ENCODE data around the gene KLHL17. TPM values are rescaled to one million over a fixed set of nuclear protein-coding genes. Genes with fewer than 3 reads are reported as not detected.

Gene KLHL17
- total RNA-seq, 2 donors from 2014 or later = 9.9 to 13.1 TPM

DNA sequence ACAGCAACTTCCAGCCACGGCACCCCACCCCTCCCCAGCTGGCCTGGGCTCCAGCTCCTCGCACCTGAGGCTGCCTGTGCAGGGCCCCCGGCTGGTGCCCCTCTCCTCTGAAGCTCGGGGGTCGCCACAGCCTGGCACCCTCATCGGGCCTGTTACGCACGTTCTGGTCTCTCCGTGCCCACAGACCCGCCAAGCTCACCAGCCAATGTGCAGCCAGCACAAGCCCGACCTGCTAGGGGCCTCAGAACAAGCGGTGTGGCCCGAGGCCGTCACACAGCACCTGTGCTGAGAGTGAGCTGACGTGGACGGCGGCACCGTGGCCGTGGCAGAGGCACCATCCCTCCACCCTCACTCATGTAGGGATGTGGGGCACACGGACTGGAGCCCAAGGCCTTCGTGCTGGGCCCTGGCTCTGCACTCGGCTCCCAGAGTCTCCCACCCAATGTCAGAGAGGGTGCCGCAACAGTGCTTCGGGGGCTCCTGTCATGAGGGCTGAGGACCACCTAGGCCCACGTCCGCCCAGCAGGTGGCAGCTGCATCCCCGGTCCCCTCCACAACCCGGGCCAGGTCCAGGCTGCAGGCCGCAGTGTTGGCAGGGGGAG is 41.0 kb upstream of the KLHL17 start:
- DNase-seq (no peak), ATAC-seq (no peak)
- intact Hi-C loops (cut with DNase I, micrococcal nuclease) = loop anchor here in 1 of 2 donors (10.0 kb wide), 1 partner anchor 55 kb away; no protein-coding TSS in a partner anchor

DNA sequence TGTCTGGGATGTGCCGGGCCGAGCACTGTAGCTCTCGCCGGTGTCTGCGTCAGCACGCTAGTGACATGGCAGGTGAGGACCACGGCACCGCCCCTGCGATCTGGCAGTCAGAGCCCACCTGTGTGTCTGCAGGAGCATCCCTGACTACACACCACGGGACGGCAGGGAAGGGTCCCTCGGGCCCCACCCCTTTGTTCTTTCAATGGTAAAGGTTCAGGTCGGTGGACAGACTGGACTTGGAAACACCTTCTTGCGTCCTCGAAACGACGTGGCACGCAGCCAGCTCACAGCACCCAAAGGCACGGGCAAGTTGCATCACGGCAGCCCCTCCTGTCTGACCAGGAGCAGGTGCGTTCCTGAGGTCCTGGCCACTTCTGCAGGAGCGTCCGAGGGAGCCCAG is 40.4 kb upstream of the KLHL17 start:
- intact Hi-C loops (cut with DNase I, micrococcal nuclease) = no loop called here
- no peak for DNase-seq
- no peak for ATAC-seq

DNA sequence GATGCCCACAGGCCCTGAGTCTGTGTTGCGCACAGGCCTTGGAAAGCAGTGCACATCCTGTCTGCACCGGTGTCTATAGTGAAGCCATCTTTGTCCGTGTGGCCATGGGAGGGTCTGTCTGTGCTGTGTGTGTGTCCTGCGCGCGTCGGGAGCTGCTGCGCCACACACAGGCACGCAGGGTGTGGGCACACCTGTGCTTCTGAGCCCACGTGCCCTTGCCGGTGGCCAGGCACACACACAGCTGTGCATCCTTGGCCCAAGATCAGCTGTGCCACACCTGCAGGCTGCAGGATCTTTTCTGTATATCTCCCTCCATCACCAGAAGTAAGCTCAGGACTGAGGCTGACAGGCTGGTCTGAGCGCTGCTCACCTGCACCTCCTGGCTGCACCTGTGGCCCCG is 39.9 kb upstream of the KLHL17 start:
- ATAC-seq = peak; percentile 11
- intact Hi-C loops (cut with DNase I, micrococcal nuclease) = no loop called here
- no peak for DNase-seq

DNA sequence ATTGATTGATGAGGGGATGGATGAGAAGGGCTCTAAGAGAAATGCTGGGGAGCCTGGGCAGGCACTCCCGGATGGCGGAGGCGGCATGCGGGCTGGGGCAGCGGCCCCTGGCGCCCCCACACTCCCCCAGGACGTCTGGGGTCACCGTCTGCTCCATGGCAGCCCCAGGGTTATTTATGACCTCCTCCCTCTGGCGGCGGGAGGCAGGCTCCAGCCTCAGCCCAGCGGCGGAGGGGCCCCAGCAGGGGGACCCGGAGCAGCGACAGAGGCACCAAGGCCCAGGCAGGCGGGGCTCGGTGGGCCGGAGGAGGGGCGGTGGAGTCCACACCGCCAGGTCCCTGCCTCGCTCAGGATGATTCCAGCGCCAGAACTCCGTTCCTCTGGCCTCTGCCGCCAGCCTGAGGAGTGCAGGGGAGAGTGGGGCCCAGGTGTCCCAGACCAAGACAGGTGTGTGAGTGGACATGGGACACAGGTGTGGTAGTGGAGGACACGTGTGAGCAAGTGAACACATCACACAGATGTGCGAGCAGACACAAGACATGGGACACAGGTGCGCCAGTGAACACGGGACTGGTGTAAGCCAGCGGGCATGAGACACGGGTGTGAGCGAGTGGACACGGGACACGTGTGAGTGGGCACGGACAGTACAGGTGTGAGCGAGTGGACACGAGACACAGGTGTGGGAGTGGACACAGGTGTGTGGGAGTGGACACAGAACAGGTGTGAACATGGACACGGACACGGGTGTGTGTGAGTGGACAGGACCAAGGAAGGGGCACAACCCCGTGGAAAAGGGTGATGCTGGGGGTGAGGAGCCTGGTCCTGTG is 39.2 kb upstream of the KLHL17 start:
- DNase-seq = peak; percentile 54 to 77
- peak; percentile 84 for ATAC-seq
- intact Hi-C loops (cut with DNase I, micrococcal nuclease) = no loop called here

DNA sequence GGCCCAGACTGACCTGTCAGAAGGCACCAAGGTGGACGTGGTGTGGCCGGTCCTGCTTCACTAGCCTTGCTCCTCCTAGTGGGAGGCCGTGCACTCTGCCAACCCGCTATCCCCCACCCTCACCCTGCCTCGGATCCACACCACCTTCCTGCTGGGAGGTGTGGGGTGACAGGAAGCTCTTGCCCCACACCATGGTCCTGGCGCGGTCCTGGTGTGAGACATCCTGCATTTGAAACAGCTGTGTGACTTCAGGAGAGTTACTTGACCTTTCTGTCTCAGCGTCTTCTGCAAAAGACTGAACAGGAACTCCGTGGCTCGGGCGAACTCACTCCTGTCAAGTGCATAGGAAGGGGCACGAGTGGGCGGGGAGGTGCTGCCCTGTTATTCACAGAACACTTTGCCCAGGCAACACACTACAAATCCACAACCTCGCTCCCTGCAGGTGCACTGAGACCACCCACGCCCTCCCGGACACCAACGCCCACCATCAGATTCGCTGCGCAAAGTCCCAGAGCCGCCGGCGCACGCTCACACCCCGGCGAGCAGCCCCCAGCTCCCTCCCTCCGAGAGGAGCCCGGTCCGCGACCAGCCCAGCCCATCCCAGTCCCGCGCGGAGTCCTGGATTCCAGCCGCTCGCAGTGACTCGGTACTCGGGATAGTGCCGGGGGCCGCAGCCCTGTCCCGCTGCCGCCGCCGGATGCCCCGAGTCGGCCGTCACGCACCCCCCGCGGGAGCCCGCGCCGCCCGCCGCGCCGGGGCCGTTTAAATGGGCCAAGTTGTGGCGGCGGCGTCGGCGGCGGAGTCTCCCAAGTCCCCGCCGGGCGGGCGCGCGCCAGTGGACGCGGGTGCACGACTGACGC is 37.0 kb upstream of the KLHL17 start, which contains the start of gene SAMD11:
SAMD11 (plus strand) TSS at position 793 of the 860 bp plus-strand sequence. CDS start 509 bp downstream, outside the sequence.
- intact Hi-C loops (cut with DNase I, micrococcal nuclease) = no loop called here
- ATAC-seq (peak; percentile 65), DNase-seq (peak; percentile 75 to 87)

DNA sequence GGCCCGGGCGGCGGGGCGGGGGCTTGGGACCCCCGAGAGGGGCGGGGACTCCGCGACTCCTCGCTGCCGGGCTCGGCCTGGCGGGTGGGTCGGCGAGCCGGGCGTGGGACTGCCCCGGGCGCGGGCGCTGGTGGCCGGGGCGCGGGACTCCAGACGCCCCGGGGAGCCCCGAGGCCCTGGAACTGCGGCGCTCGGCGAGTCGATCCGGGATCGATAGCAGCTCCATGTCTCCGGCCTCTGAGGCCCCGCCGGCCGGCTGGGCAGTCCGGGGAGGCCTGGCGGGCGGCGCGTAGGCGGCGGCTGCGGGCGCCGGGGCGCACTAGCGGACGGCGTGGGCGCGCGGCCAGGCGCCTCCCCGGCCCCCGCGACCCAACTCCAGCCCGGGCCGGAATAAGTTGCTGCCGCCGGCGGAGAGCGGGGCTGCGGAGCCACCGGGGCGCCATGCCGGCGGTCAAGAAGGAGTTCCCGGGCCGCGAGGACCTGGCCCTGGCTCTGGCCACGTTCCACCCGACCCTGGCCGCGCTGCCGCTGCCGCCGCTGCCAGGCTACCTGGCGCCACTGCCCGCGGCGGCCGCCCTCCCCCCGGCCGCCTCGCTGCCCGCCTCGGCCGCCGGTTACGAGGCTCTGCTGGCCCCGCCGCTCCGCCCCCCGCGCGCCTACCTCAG is 36.3 kb upstream of the KLHL17 start:
- ATAC-seq (no peak), DNase-seq (no peak)
- intact Hi-C loops (cut with DNase I, micrococcal nuclease) = no loop called here

DNA sequence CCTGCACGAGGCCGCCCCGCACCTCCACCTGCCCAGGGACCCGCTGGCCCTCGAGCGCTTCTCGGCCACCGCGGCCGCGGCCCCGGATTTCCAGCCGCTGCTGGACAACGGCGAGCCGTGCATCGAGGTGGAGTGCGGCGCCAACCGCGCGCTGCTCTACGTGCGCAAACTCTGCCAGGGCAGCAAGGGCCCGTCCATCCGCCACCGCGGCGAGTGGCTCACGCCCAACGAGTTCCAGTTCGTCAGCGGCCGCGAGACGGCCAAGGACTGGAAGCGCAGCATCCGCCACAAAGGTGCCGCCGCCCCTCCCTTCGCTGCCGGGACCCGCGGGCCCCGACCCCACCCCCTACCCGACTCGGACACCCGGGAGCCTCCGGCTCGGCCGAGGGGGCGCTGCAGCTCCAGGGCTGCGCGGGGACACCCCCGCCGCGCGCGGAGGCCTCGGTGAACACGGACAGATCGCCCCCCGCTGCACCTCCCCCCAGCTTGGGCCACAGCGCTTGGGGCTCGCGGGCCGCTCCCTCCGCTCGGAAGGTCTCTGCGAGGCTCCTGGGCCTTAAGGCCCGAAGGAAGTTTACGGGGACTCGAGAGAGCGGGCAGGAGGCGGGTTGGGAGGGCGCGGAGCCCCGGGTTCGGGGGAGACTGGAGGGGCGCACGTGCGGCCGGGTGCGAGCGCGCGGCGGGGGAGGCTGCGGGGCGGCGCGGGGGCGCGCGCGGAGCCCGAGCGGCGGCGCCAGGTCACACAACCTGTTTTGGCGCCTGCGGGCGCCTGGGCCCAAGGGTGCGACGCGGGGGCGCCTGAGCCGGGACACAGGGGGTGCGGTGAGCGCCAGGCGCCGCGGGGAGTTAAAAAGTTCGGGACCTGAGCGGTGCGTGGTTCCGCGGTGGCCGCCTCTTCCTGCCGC is 35.5 kb upstream of the KLHL17 start:
- DNase-seq (peak in 1 of 2 donors; percentile 49), ATAC-seq (peak; percentile 18)
- intact Hi-C loops (cut with DNase I, micrococcal nuclease) = no loop called here

DNA sequence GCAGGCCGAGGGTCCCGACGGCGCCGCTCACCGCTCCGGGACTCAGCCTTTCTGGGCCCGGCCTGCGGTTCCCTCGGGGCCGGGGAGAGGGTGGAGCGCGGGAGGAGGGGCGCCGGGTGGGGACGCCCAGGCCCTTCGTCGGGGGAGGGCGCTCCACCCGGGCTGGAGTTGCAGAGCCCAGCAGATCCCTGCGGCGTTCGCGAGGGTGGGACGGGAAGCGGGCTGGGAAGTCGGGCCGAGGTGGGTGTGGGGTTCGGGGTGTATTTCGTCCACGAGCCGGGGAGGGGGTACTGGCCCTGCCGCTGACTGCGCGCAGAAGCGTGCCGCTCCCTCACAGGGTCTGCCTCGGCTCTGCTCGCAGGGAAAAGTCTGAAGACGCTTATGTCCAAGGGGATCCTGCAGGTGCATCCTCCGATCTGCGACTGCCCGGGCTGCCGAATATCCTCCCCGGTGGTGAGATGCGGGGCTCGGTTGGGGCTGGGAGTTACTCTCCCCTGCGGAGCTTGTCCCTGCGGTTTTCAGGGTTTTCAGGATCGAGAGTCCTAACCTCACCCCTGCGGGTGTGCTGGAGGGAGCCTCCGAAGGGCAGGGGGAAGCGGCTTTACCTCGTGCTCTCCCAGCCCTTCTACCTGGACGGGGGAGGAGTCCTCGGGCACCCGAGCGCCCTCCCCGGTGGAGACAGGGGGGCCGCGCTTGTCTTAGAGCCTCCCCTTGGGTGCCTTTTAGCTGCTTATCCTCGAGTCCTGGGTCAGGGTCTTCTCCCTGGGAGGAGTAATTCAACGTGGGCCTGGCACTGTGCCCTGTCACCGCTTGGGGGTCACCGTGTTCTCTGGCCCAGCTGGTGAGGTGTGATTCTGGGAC is 34.6 kb upstream of the KLHL17 start:
- no peak for ATAC-seq
- intact Hi-C loops (cut with DNase I, micrococcal nuclease) = no loop called here
- peak in 1 of 2 donors; percentile 31 for DNase-seq

DNA sequence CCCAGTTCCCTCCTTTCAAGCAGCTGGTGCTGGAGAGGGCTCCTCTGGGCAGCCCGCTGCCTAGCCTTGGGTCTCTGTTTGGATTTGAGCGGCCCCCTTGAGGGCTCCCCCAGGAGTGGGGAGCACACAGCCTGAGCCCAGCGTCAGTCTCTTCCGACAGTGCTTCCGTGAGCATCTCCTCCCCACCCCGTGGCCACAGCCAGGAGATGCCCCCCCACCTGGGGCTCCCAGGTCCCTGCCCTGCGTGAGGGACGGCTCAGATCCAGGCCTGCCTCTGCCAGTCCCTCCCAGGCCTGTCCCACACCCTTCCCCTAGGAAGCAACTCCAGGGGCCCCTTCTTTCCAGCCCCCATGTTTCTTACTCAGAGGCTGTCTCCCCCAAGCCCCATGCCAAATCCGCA is 33.1 kb upstream of the KLHL17 start:
- intact Hi-C loops (cut with DNase I, micrococcal nuclease) = no loop called here
- ATAC-seq (no peak), DNase-seq (no peak)

DNA sequence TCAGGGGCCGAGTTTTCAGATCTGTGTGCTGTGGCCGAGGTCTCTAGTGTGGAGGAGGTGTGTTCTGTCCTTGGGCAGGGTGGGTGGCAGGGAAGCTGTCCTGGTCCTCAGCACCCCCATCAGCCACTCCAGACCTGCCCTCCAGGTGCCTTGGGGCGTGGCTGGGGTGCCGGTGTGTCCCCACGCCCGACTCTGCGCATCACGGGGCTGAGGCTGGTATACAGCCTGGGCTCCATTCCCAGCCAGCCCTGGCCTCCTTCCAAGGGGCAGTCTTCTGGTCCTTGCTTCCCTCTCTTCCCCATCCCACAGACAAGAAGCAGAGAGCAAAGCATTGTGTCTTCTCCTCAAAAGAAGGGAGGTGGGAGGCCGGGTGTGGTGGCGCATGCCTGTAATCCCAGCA is 32.6 kb upstream of the KLHL17 start:
- intact Hi-C loops (cut with DNase I, micrococcal nuclease) = no loop called here
- DNase-seq (no peak), ATAC-seq (no peak)

DNA sequence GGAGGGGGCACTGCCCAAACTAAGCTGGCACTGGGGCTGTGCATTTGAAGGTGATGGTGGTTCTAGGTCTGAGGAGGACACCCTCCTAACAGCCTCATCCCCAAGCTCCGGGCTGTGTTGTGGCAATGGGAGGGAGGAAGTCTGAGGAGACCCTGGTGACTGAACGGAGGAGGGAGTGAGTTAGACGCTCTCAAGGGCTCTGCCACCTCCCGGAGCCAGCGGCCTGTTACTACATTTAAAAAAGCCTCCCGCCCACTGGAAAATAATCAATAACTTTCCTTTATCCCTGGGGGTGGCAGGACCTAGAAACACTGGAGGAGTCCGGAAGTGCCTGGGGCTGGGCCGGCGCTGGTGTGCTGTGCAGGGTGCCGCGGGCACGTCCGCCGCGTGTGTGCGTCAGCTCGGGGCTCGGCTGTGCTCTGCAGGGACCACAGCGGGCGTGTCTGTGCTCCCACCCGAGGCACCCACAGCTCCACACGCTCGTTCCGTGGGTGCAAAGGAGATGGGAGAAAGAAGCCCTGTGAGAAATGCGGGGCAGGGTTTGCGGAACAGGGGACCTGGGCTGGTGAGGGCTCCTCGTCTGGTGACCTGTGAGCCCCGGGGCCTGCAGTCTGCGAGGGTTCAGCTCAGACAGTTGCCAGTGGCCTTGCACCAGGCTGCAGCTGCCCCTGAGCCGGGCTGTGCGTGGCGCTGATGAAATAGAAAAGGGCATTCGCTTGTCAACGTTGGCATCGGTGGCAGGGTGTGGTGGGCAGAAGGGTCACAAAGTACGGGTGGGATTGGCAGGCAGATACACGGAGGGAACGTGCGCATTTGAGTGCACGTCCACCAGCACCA is 31.3 kb upstream of the KLHL17 start:
- DNase-seq (no peak), ATAC-seq (no peak)
- intact Hi-C loops (cut with DNase I, micrococcal nuclease) = no loop called here

DNA sequence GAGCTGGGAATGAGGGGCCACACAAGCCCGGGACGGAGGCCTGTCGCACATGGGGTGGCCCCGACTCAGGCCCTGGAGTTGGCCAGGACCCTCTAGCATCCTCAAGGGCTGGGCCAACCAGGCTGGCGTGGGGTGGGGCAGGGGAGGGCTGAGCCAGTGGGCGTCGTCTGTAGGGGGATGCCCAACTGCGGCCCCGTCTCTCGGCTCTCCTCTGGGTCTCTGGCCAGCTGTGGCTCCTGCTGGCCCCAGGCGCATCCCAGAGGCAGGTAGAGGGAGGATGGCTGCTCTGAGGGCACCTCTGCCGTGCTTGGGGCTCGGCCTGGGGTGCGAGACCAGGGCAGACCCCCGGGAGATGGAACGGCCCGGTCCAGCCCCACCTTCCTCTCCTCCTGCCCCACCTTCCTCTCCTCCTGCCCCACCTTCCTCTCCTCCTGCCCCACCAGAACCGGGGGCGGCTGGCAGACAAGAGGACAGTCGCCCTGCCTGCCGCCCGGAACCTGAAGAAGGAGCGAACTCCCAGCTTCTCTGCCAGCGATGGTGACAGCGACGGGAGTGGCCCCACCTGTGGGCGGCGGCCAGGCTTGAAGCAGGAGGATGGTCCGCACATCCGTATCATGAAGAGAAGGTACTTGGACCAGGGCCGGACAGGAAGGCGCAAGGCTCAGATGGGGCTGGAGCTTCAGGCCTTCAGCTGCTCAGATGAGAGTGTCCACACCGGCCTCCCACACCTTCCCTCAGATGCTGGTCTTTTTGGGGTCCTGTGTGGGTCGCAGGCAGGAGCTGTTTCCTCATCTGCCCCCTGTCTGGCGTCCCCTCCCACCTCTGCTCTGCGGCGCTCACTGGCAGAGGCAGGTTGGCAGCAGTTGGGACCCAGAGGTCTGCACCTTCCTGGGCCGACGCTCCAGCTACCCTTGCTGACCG is 30.4 kb upstream of the KLHL17 start:
- intact Hi-C loops (cut with DNase I, micrococcal nuclease) = no loop called here
- no peak for ATAC-seq
- no peak for DNase-seq

DNA sequence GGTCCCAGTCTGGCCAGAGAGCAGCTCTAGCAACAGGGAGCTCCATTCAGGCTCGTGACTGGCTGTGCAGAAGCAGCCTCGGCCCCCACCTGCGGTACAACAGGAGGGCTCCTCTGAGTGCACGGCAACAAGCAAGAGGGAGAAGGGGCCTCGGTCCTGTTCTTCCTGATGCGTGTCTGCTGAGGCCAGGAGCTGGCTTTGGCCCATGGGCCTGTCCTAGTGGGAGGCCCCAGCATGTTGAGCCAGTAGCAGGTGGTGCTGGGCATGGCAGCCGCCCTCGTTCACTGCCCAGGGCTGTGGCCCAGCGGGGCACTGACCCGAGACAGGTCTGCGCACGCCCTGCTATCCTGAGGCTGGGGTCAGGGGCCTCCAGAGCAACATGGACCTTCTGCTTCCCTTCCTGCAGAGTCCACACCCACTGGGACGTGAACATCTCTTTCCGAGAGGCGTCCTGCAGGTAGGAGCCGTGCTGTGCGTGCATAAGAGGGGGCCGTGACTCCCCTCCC is 29.7 kb upstream of the KLHL17 start:
- intact Hi-C loops (cut with DNase I, micrococcal nuclease) = no loop called here
- no peak for ATAC-seq

DNA sequence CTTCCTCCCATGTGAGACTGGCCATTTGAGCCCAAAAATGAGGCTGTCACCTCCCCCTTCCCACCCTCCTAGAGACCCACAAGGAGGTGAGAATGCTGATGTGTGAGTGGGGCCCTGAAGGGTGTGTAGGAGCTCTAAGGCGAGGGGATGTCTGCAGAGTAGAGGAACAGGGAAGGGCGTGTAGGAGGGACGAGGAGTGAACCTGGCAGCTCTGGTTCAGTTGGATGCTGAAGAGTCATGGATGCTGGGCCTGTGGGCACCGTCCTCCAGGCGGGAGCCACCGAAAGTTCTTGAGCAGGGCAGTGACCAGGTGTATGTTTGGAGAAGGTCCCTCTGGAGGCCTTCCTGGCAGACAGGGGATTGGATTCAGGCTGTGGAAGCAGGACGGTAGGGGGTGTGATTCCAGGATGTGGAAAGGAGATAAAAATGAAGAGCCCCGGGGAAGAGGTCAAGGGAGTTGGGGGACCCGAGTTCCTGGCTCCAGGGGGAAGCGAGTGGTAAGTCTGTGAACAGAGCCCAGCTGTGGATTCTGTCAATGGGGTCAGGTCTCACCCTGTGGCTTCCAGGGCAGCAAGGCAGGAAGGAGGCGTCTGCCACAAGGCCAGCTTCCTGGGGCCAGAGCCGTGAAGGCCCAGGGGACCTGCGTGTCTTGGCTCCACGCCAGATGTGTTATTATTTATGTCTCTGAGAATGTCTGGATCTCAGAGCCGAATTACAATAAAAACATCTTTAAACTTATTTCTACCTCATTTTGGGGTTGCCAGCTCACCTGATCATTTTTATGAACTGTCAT is 28.8 kb upstream of the KLHL17 start:
- DNase-seq = no peak
- ATAC-seq = no peak
- intact Hi-C loops (cut with DNase I, micrococcal nuclease) = no loop called here

More for the DNA sequence above, 29.7 kb upstream of the KLHL17 start:
- DNase-seq = no peak

Data from left colon (tissue), 2 donors.